Measurements from ENCODE around the gene ZFYVE19.

GRCh38 chr15:40855706-40856234 is 48.9 kb downstream of the ZFYVE19 start:
- TF ChIP-seq CTCF (CRISPR knock-in tag; IDR thresholded peaks at IDR 0.05) (no peak), HNF4G (IDR thresholded peaks at IDR 0.05; ENCODE audit: borderline replicate concordance, low read depth, low read length) (no peak), HNF4G (CRISPR knock-in tag; IDR thresholded peaks at IDR 0.05; ENCODE audit: borderline replicate concordance, low read depth) (no peak), IKZF1 (IDR thresholded peaks at IDR 0.05) (no peak), GABPA (IDR thresholded peaks at IDR 0.05; ENCODE audit: low read depth, low read length) (no peak), GABPA (CRISPR knock-in tag; IDR thresholded peaks at IDR 0.05; ENCODE audit: low read depth) (no peak), EP300 (IDR thresholded peaks at IDR 0.05; ENCODE audit: low read depth in 2 of 2, low read length in 2 of 2) (no peak), EP300 (CRISPR knock-in tag; IDR thresholded peaks at IDR 0.05; ENCODE audit: borderline replicate concordance) (no peak), PHF8 (CRISPR knock-in tag; IDR thresholded peaks at IDR 0.05) (no peak), ZC3H4 (CRISPR knock-in tag; IDR thresholded peaks at IDR 0.05; ENCODE audit: borderline replicate concordance) (no peak), POLR2A (IDR thresholded peaks at IDR 0.05; ENCODE audit: insufficient read depth in 1 of 2, low read depth in 2 of 2, low read length in 2 of 2) (no peak), BRCA1 (CRISPR knock-in tag; IDR thresholded peaks at IDR 0.05) (no peak), KDM6A (CRISPR knock-in tag; IDR thresholded peaks at IDR 0.05; ENCODE audit: low read depth) (no peak), ZNF580 (CRISPR knock-in tag; IDR thresholded peaks at IDR 0.05; ENCODE audit: borderline replicate concordance, low read depth) (no peak), IRF2 (CRISPR knock-in tag; IDR thresholded peaks at IDR 0.05) (no peak), ZZZ3 (CRISPR knock-in tag; IDR thresholded peaks at IDR 0.05; ENCODE audit: borderline replicate concordance) (no peak), ZNF747 (CRISPR knock-in tag; IDR thresholded peaks at IDR 0.05; ENCODE audit: borderline replicate concordance) (no peak)

All from HepG2 (cell line).